ENCODE results near the gene ADAM15. TPM values are rescaled to one million over a fixed set of nuclear protein-coding genes. Genes with fewer than 3 reads are reported as not detected.

Gene ADAM15
- total RNA-seq, 1 donor from 2014 or later = 22.1 TPM

GRCh38 chr1:155062151-155062686 lies 11.1 kb downstream of the ADAM15 start:
- H3K4me3 Mint-ChIP-seq (ENCODE audit: low read depth) = peak overlapping the region; percentile 85
- peak; percentile 49 for DNase-seq (ENCODE audit: low spot score, unreplicated experiment)
- H3K9me3 Mint-ChIP-seq (ENCODE audit: low read depth) = no peaks in the 10 kb centered on the region

GRCh38 chr1:155062702-155063411 lies 11.7 kb downstream of the ADAM15 start:
- H3K9me3 Mint-ChIP-seq (ENCODE audit: low read depth) = no peaks in the 10 kb centered on the region
- peak overlapping the region; percentile 85 for H3K4me3 Mint-ChIP-seq (ENCODE audit: low read depth)
- H3K4me1 Mint-ChIP-seq (ENCODE audit: low read depth) = peaks cover 28% of the 10 kb centered on the region
- TF ChIP-seq CTCF (IDR thresholded peaks at IDR 0.05; ENCODE audit: unreplicated experiment) = peak; percentile 82
- H3K27me3 Mint-ChIP-seq = peaks cover 3% of the 10 kb centered on the region
- peak; percentile 75 for DNase-seq (ENCODE audit: low spot score, unreplicated experiment)
- peaks cover 6% of the 10 kb centered on the region for H3K36me3 Mint-ChIP-seq (ENCODE audit: insufficient read depth)
- H3K27ac Mint-ChIP-seq = peak overlapping the region; percentile 96

More at GRCh38 chr1:155062151-155062686, 11.1 kb downstream of the ADAM15 start:
- TF ChIP-seq CTCF (IDR thresholded peaks at IDR 0.05; ENCODE audit: unreplicated experiment) = no peak
- H3K27me3 Mint-ChIP-seq = peaks cover 3% of the 10 kb centered on the region
- H3K4me1 Mint-ChIP-seq (ENCODE audit: low read depth) = peaks cover 28% of the 10 kb centered on the region
- H3K27ac Mint-ChIP-seq = no peak overlapping the region
- H3K36me3 Mint-ChIP-seq (ENCODE audit: insufficient read depth) = peaks cover 6% of the 10 kb centered on the region

- H3K9me3 Mint-ChIP-seq (ENCODE audit: low read depth) = no peaks in the 10 kb centered on the region
- H3K36me3 Mint-ChIP-seq (ENCODE audit: insufficient read depth) = peaks cover 9% of the 10 kb centered on the region
- peaks cover 28% of the 10 kb centered on the region for H3K4me1 Mint-ChIP-seq (ENCODE audit: low read depth)
- peaks cover 3% of the 10 kb centered on the region for H3K27me3 Mint-ChIP-seq
- peak within 1 kb of the TSS; percentile 85 for H3K4me3 Mint-ChIP-seq (ENCODE audit: low read depth)
- TF ChIP-seq CTCF (IDR thresholded peaks at IDR 0.05; ENCODE audit: unreplicated experiment) = no peak
- H3K27ac Mint-ChIP-seq = peak within 1 kb of the TSS; percentile 96
- peak; percentile 75 for DNase-seq (ENCODE audit: low spot score, unreplicated experiment)
Observed at GRCh38 chr1:155063550-155064110, 12.5 kb downstream of the ADAM15 start, which contains the start of gene EFNA4. TSS of gene EFNA4 (plus strand) at chr1:155063740. CDS start at chr1:155063824, 84 bp downstream.

- no peaks in the 10 kb centered on the region for H3K9me3 Mint-ChIP-seq (ENCODE audit: low read depth)
- no peak for DNase-seq (ENCODE audit: low spot score, unreplicated experiment)
- no peak for TF ChIP-seq CTCF (IDR thresholded peaks at IDR 0.05; ENCODE audit: unreplicated experiment)
- H3K4me3 Mint-ChIP-seq (ENCODE audit: low read depth) = peak overlapping the region; percentile 85
- peak overlapping the region; percentile 89 for H3K27ac Mint-ChIP-seq
- H3K36me3 Mint-ChIP-seq (ENCODE audit: insufficient read depth) = peaks cover 12% of the 10 kb centered on the region
- H3K27me3 Mint-ChIP-seq = peaks cover 3% of the 10 kb centered on the region
- peaks cover 28% of the 10 kb centered on the region for H3K4me1 Mint-ChIP-seq (ENCODE audit: low read depth)
Observed at GRCh38 chr1:155064111-155064831, 13.2 kb downstream of the ADAM15 start.

- H3K27ac Mint-ChIP-seq = peak overlapping the region; percentile 89
- TF ChIP-seq CTCF (IDR thresholded peaks at IDR 0.05; ENCODE audit: unreplicated experiment) = no peak
- no peak for DNase-seq (ENCODE audit: low spot score, unreplicated experiment)
- peak overlapping the region; percentile 85 for H3K4me3 Mint-ChIP-seq (ENCODE audit: low read depth)
- peaks cover 28% of the 10 kb centered on the region for H3K4me1 Mint-ChIP-seq (ENCODE audit: low read depth)
- H3K9me3 Mint-ChIP-seq (ENCODE audit: low read depth) = no peaks in the 10 kb centered on the region
- H3K36me3 Mint-ChIP-seq (ENCODE audit: insufficient read depth) = peaks cover 13% of the 10 kb centered on the region
- H3K27me3 Mint-ChIP-seq = peaks cover 3% of the 10 kb centered on the region
Observed at GRCh38 chr1:155064832-155065429, 13.8 kb downstream of the ADAM15 start.

Measured in progenitor cell of endocrine pancreas (in vitro differentiated cells).